A204.1 (cell line): ENCODE data around the gene ADPRH.

ENCODE experiments used
- FAIRE-seq: peaks from 2 replicates; lab custom pipeline; 2012; peaks lifted over from hg19 to GRCh38; lab: Jason Lieb, UNC

ADPRH gene

GRCh38 chr3:119630880-119631329 lies 51.6 kb downstream of the ADPRH start:
- FAIRE-seq: no peak

GRCh38 chr3:119631516-119631915 lies 52.2 kb downstream of the ADPRH start:
- FAIRE-seq: no peak

- FAIRE-seq: no peak
Measured at GRCh38 chr3:119632216-119632615, 52.9 kb downstream of the ADPRH start.

GRCh38 chr3:119632829-119633228 lies 53.5 kb downstream of the ADPRH start:
- no peak for FAIRE-seq

GRCh38 chr3:119635719-119636118 lies 56.4 kb downstream of the ADPRH start:
- no peak for FAIRE-seq

- no peak for FAIRE-seq
Measured at GRCh38 chr3:119636249-119636648, 57.0 kb downstream of the ADPRH start.

GRCh38 chr3:119636891-119637611 lies 57.8 kb downstream of the ADPRH start:
- no peak for FAIRE-seq

- FAIRE-seq: no peak
Measured at GRCh38 chr3:119637679-119638477, 58.6 kb downstream of the ADPRH start.
